Gastrocnemius medialis (tissue), 4 donors: Measurements from ENCODE around the gene SHBG. TPM values are rescaled to one million over a fixed set of nuclear protein-coding genes. Genes with fewer than 3 reads are reported as not detected.

Experiments
- ATAC-seq, 2 donors: fragments of 150-250 bp; one replicate each; pipeline ENCODE4 v1.9.1; 2016
- DNase-seq, 2 donors: peaks; one replicate each; pipeline ENCODE4 v3.0.0-alpha.2; 2019
- H3K27ac ChIP-seq, 4 donors: fragments of 200-600 bp; sonication (generic); 1 replicate in 1 of 4; 2 replicates in 3 of 4; pipeline ENCODE4 v1.5.1; 2016 to 2018; ENCODE audit warnings: mild to moderate bottlenecking in 2 of 4, moderate library complexity in 1 of 4
- H3K27me3 ChIP-seq, 3 donors: fragments of 200-600 bp; sonication (generic) in 2 of 3; 1 replicate in 1 of 3; 2 replicates in 2 of 3; pipeline versions ENCODE4 v1.5.1 to v1.6.0; 2016 to 2019; ENCODE audit warnings: mild to moderate bottlenecking in 1 of 3, moderate library complexity in 1 of 3
- H3K36me3 ChIP-seq, 2 donors: fragments of 200-600 bp; sonication (generic) in 1 of 2; one replicate each; pipeline ENCODE4 v1.5.1; 2017 to 2018
- H3K4me1 ChIP-seq, 2 donors: fragments of 200-600 bp; sonication (generic) in 1 of 2; one replicate each; pipeline ENCODE4 v1.5.1; 2016 to 2017; ENCODE audit warnings: mild to moderate bottlenecking in 2 of 2
- H3K4me3 ChIP-seq, 4 donors: fragments of 200-600 bp; sonication (generic) in 3 of 4; 1 replicate in 1 of 4; 2 replicates in 3 of 4; pipeline ENCODE4 v1.5.1; 2016 to 2019; ENCODE audit warnings: mild to moderate bottlenecking in 2 of 4
- H3K9me3 ChIP-seq, 3 donors: fragments of 200-600 bp; sonication (generic) in 2 of 3; 1 replicate in 1 of 3; 2 replicates in 2 of 3; pipeline ENCODE4 v1.5.1; 2016 to 2019
- POLR2A ChIP-seq, 2 donors: fragments of 450-650 bp; IDR thresholded peaks; one replicate each; pipeline ENCODE4 v1.6.1; 2017; ENCODE audit warnings: antibody characterized with exemption in 2 of 2, mild to moderate bottlenecking in 2 of 2, moderate library complexity in 2 of 2
- in situ Hi-C, 4 donors: fragments of 200-750 bp; cut with MboI; loops; one replicate each; pipeline versions ENCODE4 v1.15.0 to v1.8.0; 2017; ENCODE audit warnings: low sequenced_read_pairs in 4 of 4
- intact Hi-C: fragments of 100-400 bp; cut with DNase I; formaldehyde crosslinking; loops from one replicate; pipeline ENCODE4 v1.15.1; 2023; ENCODE audit warnings: low total_unique reads
- total RNA-seq, 4 donors: library from RNA; depleted of rRNA; stranded (reverse); fragments of >200 nt; gene quantifications; one replicate each; pipeline versions ENCODE4 v1.1.0 to v1.2.3, GENCODE V29; 2016
- TF ChIP-seq, protein P1 (sequence below), 5 experiments: fragments of 450-650 bp in 3 of 5; fragments of 200-600 bp in 2 of 5; sonication (generic) in 2 of 5; IDR thresholded peaks in 4 of 5; conservative IDR thresholded peaks in 1 of 5; 1 replicate in 4 of 5; 2 replicates in 1 of 5; pipeline ENCODE4 v1.5.1; 2016 to 2019; ENCODE audit warnings: antibody characterized with exemption in 5 of 5, mild to moderate bottlenecking in 3 of 5, moderate library complexity in 3 of 5

The SHBG gene
- total RNA-seq, 4 donors from 2014 or later = not detected

GRCh38 chr17:7646457-7646856 lies 16.5 kb downstream of the SHBG start:
- Histone ChIP-seq H3K27me3 (peaks cover 29 to 42% (median 33%) of the 10 kb centered on the region in 3 donors), H3K4me1 (peaks cover 6 to 13% of the 10 kb centered on the region in 2 donors), H3K9me3 (no peaks in the 10 kb centered on the region), H3K4me3 (no peak overlapping the region), H3K36me3 (no peaks in the 10 kb centered on the region), H3K27ac (no peak overlapping the region)
- no peak for ATAC-seq
- in situ Hi-C loops = no loop called here
- TF ChIP-seq POLR2A (IDR thresholded peaks at IDR 0.05) = no peak
- TF ChIP-seq, protein P1, sequence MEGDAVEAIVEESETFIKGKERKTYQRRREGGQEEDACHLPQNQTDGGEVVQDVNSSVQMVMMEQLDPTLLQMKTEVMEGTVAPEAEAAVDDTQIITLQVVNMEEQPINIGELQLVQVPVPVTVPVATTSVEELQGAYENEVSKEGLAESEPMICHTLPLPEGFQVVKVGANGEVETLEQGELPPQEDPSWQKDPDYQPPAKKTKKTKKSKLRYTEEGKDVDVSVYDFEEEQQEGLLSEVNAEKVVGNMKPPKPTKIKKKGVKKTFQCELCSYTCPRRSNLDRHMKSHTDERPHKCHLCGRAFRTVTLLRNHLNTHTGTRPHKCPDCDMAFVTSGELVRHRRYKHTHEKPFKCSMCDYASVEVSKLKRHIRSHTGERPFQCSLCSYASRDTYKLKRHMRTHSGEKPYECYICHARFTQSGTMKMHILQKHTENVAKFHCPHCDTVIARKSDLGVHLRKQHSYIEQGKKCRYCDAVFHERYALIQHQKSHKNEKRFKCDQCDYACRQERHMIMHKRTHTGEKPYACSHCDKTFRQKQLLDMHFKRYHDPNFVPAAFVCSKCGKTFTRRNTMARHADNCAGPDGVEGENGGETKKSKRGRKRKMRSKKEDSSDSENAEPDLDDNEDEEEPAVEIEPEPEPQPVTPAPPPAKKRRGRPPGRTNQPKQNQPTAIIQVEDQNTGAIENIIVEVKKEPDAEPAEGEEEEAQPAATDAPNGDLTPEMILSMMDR (IDR thresholded peaks at IDR 0.05 in 4 of 5, conservative IDR thresholded peaks at IDR 0.05 in 1 of 5) = no peak
- DNase-seq = no peak
- intact Hi-C loops = no loop called here

DNA sequence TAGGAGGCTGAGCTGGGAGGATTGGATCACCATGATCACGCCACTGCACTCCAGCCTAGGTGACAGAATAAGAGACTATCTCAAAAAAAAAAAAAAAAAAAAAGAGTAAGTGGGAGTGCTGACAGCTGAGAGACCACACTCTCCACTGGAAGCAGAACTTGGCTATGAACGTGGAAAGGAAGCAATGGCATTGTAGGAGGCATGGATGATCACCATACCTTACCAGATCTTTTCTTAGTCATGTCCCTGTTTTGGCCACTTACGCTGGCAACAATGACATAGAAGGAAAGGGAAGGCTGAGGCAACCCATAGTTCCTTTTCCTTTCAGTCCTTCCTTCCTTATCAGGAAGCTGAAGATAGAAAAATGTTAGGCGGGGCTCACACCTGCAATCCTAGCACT lies 17.1 kb downstream of the SHBG start:
- Histone ChIP-seq H3K4me3 (no peak overlapping the region), H3K27me3 (peaks cover 35 to 47% (median 39%) of the 10 kb centered on the region in 3 donors), H3K27ac (no peak overlapping the region), H3K36me3 (no peaks in the 10 kb centered on the region), H3K4me1 (peaks cover 7 to 17% of the 10 kb centered on the region in 2 donors), H3K9me3 (no peaks in the 10 kb centered on the region)
- ATAC-seq = no peak
- intact Hi-C loops = no loop called here
- DNase-seq = no peak
- no peak for TF ChIP-seq POLR2A (IDR thresholded peaks at IDR 0.05)
- TF ChIP-seq, protein P1 (IDR thresholded peaks at IDR 0.05 in 4 of 5, conservative IDR thresholded peaks at IDR 0.05 in 1 of 5) = no peak
- in situ Hi-C loops = no loop called here

DNA sequence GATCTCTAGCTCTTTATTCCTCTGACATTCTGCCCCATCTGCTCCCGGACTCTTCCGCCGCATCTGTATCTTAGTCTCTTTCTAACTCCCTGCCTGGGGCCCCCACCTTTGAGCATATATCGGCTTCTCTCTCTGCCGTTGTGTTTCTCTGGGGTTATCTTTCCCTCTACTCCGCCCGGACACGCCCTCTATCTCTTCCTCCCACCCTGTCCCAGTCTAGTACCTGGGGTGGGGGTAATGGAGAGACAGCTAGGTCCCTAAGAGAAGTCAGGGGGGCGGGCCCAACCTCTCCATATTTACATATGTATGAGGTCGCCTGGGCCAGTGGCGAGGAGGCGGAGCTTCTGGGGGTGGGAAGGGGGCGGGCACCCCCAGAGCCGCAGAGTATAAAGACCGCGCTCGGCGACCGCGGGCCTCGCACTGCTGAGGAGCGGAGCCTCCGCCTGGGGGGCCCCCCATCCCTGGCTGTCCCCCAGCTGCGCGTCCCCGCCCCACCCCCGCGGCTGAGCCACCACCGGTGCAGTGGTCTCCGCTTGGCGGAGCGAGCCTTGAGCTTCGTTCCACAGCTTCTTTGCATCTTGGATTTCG lies 20.7 kb downstream of the SHBG start, which contains the start of gene ATP1B2:
Gene ATP1B2, plus strand, starts transcription at position 418 of the 588 bp plus-strand sequence. CDS start 593 bp downstream, outside the sequence.
- Histone ChIP-seq H3K9me3 (no peaks in the 10 kb centered on the region), H3K36me3 (no peaks in the 10 kb centered on the region), H3K27ac (peak within 1 kb of the TSS; percentile 27 to 58 (median 48)), H3K27me3 (peaks cover 42 to 52% (median 47%) of the 10 kb centered on the region in 3 donors), H3K4me1 (peaks cover 7 to 17% of the 10 kb centered on the region in 2 donors), H3K4me3 (peak within 1 kb of the TSS; percentile 47 to 59 (median 56))
- intact Hi-C loops (loop anchor here (1.0 kb wide), 1 partner anchor 38 kb away; the partner anchor contains the start of gene WRAP53), in situ Hi-C loops (no loop called here)
- ATAC-seq (peak; percentile 43 to 57), DNase-seq (peak; percentile 19 to 42)
- no peak for TF ChIP-seq POLR2A (IDR thresholded peaks at IDR 0.05)
- TF ChIP-seq, protein P1 (IDR thresholded peaks at IDR 0.05 in 4 of 5, conservative IDR thresholded peaks at IDR 0.05 in 1 of 5) = no peak

- intact Hi-C loops = no loop called here
These were observed 21.2 kb downstream of the SHBG start for GRCh38 chr17:7651097-7651664.

More at GRCh38 chr17:7651097-7651664, 21.2 kb downstream of the SHBG start:
- ATAC-seq = no peak
- no peak for TF ChIP-seq POLR2A (IDR thresholded peaks at IDR 0.05)
- TF ChIP-seq, protein P1 (IDR thresholded peaks at IDR 0.05 in 4 of 5, conservative IDR thresholded peaks at IDR 0.05 in 1 of 5) = no peak
- Histone ChIP-seq H3K36me3 (no peaks in the 10 kb centered on the region), H3K9me3 (no peaks in the 10 kb centered on the region), H3K4me1 (peaks cover 7 to 17% of the 10 kb centered on the region in 2 donors), H3K27me3 (peaks cover 42 to 51% (median 47%) of the 10 kb centered on the region in 3 donors), H3K4me3 (peak overlapping the region; percentile 47 to 59 (median 56)), H3K27ac (peak overlapping the region in 3 of 4 donors; percentile 41 to 58 (median 56))
- no peak for DNase-seq
- in situ Hi-C loops = no loop called here
